ENCODE results near the gene CADM1.

The CADM1 gene

DNA sequence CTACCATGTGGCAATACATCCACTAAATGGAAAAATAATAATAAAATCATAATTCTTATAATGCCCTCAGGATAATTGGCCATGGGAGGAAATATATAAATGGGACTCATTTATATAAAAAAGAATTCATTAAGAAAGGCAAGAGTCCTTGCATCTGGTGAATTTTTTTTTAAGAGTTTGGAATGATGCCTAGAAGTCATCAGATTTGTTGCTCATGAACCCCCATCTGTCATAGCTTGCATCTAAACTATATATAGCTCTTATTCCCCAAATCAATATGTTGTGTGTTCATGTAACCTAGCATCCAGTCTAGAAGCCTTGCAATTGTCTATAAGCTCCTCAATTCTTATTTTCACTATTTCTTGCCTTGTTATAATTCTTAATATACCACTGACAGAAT lies 75.9 kb downstream of the CADM1 start:
- no peaks in the 10 kb centered on the region for H3K27me3 ChIP-seq (ENCODE audit: control insufficient read depth, insufficient read depth, low read length)
- H3K4me1 ChIP-seq (ENCODE audit: control insufficient read depth, insufficient read depth, low read length): peaks cover 5% of the 10 kb centered on the region
- H3K9ac ChIP-seq (ENCODE audit: low read depth, low read length): no peak overlapping the region
- no peaks in the 10 kb centered on the region for H3K9me3 ChIP-seq (ENCODE audit: control insufficient read depth, insufficient read depth, low read length)
- no peaks in the 10 kb centered on the region for H3K36me3 ChIP-seq (ENCODE audit: control insufficient read depth, insufficient read depth, low read length)
- H3K4me3 ChIP-seq (ENCODE audit: low read depth, low read length): no peak overlapping the region

- no peaks in the 10 kb centered on the region for H3K9me3 ChIP-seq (ENCODE audit: control insufficient read depth, insufficient read depth, low read length)
- H3K27me3 ChIP-seq (ENCODE audit: control insufficient read depth, insufficient read depth, low read length): no peaks in the 10 kb centered on the region
- no peaks in the 10 kb centered on the region for H3K36me3 ChIP-seq (ENCODE audit: control insufficient read depth, insufficient read depth, low read length)
- no peak overlapping the region for H3K4me3 ChIP-seq (ENCODE audit: low read depth, low read length)
- no peak overlapping the region for H3K9ac ChIP-seq (ENCODE audit: low read depth, low read length)
- H3K4me1 ChIP-seq (ENCODE audit: control insufficient read depth, insufficient read depth, low read length): peaks cover 9% of the 10 kb centered on the region
Observed at GRCh38 chr11:115425816-115426215, 78.4 kb downstream of the CADM1 start.

DNA sequence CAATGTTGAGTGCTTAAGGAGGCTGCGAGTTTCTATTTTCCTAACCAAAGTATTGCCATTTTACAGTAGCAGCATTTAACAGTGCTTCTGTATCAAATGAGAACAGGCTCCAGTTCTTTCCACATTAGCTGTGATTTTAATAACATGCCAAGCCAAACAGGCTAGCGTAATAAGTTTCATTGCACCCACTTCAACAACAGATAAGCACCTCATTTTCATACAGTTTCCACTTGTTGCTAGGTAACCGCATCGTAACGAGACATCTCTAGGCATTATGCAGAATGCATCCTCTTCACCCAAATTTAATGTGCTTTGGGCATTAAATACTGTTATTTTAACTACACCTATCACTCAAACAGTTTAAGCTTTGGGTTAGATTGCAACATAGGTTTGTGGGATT lies 79.0 kb downstream of the CADM1 start:
- Histone ChIP-seq H3K9me3 (ENCODE audit: control insufficient read depth, insufficient read depth, low read length) (no peaks in the 10 kb centered on the region), H3K36me3 (ENCODE audit: control insufficient read depth, insufficient read depth, low read length) (no peaks in the 10 kb centered on the region), H3K4me3 (ENCODE audit: low read depth, low read length) (no peak overlapping the region), H3K4me1 (ENCODE audit: control insufficient read depth, insufficient read depth, low read length) (peaks cover 9% of the 10 kb centered on the region), H3K27me3 (ENCODE audit: control insufficient read depth, insufficient read depth, low read length) (no peaks in the 10 kb centered on the region), H3K9ac (ENCODE audit: low read depth, low read length) (no peak overlapping the region)

DNA sequence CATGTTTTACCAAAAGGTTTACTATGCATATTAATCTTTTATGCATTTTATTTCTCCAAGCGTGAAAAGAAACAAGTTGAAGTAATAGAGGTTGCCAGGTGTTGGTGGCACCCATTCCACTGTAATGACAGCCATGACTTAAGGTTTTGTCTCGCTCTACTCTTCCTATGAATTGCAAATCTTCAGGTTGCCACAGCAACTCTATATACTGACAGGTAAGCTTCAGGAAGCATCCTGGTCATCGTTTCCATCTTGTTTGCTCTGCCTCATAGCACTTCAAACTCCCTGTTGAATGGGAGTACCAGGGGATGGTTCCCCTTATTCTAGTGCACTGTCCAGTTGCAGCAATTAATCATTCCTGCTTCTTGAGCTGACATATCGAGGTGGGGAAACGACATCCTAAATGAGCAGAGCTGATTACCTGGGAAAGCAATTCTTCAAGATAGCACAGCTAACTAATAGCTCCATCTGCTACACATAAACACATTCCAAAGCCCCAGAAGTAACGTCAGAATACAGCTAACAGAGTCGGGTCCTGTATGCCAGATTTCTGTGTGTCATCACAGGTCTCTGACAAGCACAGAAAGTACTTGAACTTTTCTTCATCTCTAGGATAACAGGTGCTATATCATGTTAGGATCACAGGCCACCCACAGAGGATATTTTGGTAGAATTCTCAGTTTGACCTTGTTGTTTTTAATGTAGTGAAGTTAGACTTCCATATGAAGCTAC lies 80.3 kb downstream of the CADM1 start:
- Histone ChIP-seq H3K4me1 (ENCODE audit: control insufficient read depth, insufficient read depth, low read length) (peaks cover 9% of the 10 kb centered on the region), H3K4me3 (ENCODE audit: low read depth, low read length) (no peak overlapping the region), H3K27me3 (ENCODE audit: control insufficient read depth, insufficient read depth, low read length) (no peaks in the 10 kb centered on the region), H3K36me3 (ENCODE audit: control insufficient read depth, insufficient read depth, low read length) (no peaks in the 10 kb centered on the region), H3K9me3 (ENCODE audit: control insufficient read depth, insufficient read depth, low read length) (no peaks in the 10 kb centered on the region), H3K9ac (ENCODE audit: low read depth, low read length) (no peak overlapping the region)

DNA sequence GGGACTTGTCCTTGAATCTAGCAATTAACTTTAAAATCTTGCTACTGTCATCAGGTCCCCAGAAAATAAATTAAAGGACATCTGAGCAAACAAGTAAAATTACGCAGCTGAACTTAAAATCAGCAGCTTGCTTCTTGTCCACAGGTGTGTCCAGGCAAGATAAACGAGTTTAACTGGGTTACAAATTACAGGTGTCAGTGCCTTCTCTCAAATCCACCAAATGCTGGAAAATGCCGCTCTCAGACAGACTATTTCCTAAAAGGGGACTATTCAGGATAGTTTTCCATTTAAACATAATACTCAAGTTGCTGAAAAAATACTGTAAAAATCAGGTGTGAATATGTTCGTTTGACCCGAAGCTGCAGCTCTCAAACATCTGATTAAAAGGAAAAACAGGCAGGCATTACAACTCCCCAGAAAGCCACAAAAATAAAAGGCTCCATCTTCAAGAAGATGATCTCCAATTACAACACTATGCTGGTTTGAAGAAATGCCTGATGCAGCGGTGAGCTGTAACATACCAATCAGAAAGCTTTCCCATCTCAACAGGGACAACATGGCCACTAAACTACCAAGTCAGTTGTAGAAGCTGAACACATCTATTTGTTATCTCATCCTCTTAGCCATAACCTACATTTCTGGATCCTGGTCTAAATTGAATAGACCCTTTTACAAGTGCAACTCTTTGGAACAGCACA lies 82.1 kb downstream of the CADM1 start:
- no peaks in the 10 kb centered on the region for H3K27me3 ChIP-seq (ENCODE audit: control insufficient read depth, insufficient read depth, low read length)
- H3K4me3 ChIP-seq (ENCODE audit: low read depth, low read length): no peak overlapping the region
- H3K9ac ChIP-seq (ENCODE audit: low read depth, low read length): no peak overlapping the region
- H3K4me1 ChIP-seq (ENCODE audit: control insufficient read depth, insufficient read depth, low read length): peaks cover 9% of the 10 kb centered on the region
- H3K9me3 ChIP-seq (ENCODE audit: control insufficient read depth, insufficient read depth, low read length): no peaks in the 10 kb centered on the region
- H3K36me3 ChIP-seq (ENCODE audit: control insufficient read depth, insufficient read depth, low read length): no peaks in the 10 kb centered on the region

DNA sequence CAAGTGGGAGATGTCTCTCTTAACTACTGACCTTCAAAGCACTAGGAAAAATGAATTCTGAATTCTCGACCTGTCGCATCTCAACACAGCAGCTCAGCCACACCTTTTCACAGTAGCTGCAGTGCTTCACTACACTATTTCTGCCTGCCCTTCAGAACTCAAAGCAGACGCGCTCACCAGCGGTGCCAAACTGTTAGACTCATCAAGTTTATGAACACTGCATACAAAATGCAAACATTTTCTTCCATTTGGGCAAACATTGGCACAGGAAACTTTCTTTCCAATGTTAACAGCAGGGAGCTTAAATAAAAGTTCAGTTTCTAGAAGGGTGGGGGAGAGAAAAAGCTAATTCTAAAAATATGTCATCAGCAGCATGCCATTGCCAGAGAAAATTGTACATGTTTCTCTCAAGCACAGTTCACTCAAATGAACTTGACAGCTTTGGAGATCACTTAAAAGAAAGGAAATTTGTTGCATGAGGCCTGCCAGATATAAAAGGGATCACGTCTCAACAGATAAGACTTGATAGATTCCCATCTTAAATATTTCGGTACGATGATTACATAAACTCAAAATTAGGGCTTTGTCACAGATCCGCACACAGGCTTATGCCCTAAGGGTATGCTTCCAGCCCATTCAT lies 82.7 kb downstream of the CADM1 start:
- Histone ChIP-seq H3K4me1 (ENCODE audit: control insufficient read depth, insufficient read depth, low read length) (peaks cover 9% of the 10 kb centered on the region), H3K9ac (ENCODE audit: low read depth, low read length) (no peak overlapping the region), H3K27me3 (ENCODE audit: control insufficient read depth, insufficient read depth, low read length) (no peaks in the 10 kb centered on the region), H3K36me3 (ENCODE audit: control insufficient read depth, insufficient read depth, low read length) (no peaks in the 10 kb centered on the region), H3K4me3 (ENCODE audit: low read depth, low read length) (no peak overlapping the region), H3K9me3 (ENCODE audit: control insufficient read depth, insufficient read depth, low read length) (no peaks in the 10 kb centered on the region)

DNA sequence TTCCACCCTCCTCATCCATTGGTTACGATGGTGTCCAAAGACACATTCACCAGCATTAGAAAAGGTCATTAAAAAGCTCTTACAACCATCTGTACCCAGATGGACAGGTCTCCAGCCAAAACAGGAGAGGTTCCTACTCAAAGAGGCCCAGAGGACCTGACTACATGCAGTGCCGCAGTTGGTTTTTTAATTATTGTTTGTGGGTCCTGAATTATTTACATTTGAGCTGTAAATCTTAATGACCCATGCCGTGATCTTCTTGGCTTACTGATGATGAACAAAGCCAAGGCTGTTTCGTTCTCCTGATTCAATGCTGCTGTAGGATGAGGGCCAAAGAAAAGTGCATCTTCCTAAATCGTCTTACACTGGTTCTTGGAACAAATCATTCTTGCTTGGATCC lies 83.7 kb downstream of the CADM1 start:
- Histone ChIP-seq H3K9me3 (ENCODE audit: control insufficient read depth, insufficient read depth, low read length) (no peaks in the 10 kb centered on the region), H3K36me3 (ENCODE audit: control insufficient read depth, insufficient read depth, low read length) (no peaks in the 10 kb centered on the region), H3K9ac (ENCODE audit: low read depth, low read length) (no peak overlapping the region), H3K27me3 (ENCODE audit: control insufficient read depth, insufficient read depth, low read length) (no peaks in the 10 kb centered on the region), H3K4me1 (ENCODE audit: control insufficient read depth, insufficient read depth, low read length) (peaks cover 9% of the 10 kb centered on the region), H3K4me3 (ENCODE audit: low read depth, low read length) (no peak overlapping the region)

DNA sequence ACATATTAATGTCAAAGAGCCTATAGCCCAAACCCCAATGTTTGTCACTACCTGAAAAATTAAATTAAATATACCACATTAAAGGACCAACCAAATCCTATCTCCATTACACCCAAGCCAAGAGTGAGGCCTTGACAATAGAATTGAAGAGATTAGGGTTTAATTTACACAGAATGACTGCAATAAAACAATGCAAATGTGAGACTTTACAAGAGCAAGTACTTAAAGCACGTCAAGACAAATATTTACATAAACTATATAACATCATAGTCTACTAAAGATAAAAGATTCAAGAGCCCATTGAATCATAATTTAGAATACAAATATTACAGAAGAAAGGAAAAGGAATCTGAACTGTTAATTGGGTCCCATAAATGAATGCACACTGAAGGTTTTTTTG lies 85.6 kb downstream of the CADM1 start:
- no peaks in the 10 kb centered on the region for H3K36me3 ChIP-seq (ENCODE audit: control insufficient read depth, insufficient read depth, low read length)
- no peaks in the 10 kb centered on the region for H3K9me3 ChIP-seq (ENCODE audit: control insufficient read depth, insufficient read depth, low read length)
- peaks cover 7% of the 10 kb centered on the region for H3K4me1 ChIP-seq (ENCODE audit: control insufficient read depth, insufficient read depth, low read length)
- no peaks in the 10 kb centered on the region for H3K27me3 ChIP-seq (ENCODE audit: control insufficient read depth, insufficient read depth, low read length)
- no peak overlapping the region for H3K9ac ChIP-seq (ENCODE audit: low read depth, low read length)
- no peak overlapping the region for H3K4me3 ChIP-seq (ENCODE audit: low read depth, low read length)

- H3K27me3 ChIP-seq (ENCODE audit: control insufficient read depth, insufficient read depth, low read length): no peaks in the 10 kb centered on the region
- H3K9ac ChIP-seq (ENCODE audit: low read depth, low read length): no peak overlapping the region
- no peak overlapping the region for H3K4me3 ChIP-seq (ENCODE audit: low read depth, low read length)
- H3K36me3 ChIP-seq (ENCODE audit: control insufficient read depth, insufficient read depth, low read length): no peaks in the 10 kb centered on the region
- no peaks in the 10 kb centered on the region for H3K9me3 ChIP-seq (ENCODE audit: control insufficient read depth, insufficient read depth, low read length)
- H3K4me1 ChIP-seq (ENCODE audit: control insufficient read depth, insufficient read depth, low read length): peaks cover 4% of the 10 kb centered on the region
Observed at GRCh38 chr11:115418081-115418480, 86.1 kb downstream of the CADM1 start.

GRCh38 chr11:115411120-115411519 lies 93.1 kb downstream of the CADM1 start:
- Histone ChIP-seq H3K9me3 (ENCODE audit: control insufficient read depth, insufficient read depth, low read length) (no peaks in the 10 kb centered on the region), H3K36me3 (ENCODE audit: control insufficient read depth, insufficient read depth, low read length) (no peaks in the 10 kb centered on the region), H3K27me3 (ENCODE audit: control insufficient read depth, insufficient read depth, low read length) (no peaks in the 10 kb centered on the region), H3K4me1 (ENCODE audit: control insufficient read depth, insufficient read depth, low read length) (peaks cover 18% of the 10 kb centered on the region), H3K9ac (ENCODE audit: low read depth, low read length) (no peak overlapping the region), H3K4me3 (ENCODE audit: low read depth, low read length) (no peak overlapping the region)

DNA sequence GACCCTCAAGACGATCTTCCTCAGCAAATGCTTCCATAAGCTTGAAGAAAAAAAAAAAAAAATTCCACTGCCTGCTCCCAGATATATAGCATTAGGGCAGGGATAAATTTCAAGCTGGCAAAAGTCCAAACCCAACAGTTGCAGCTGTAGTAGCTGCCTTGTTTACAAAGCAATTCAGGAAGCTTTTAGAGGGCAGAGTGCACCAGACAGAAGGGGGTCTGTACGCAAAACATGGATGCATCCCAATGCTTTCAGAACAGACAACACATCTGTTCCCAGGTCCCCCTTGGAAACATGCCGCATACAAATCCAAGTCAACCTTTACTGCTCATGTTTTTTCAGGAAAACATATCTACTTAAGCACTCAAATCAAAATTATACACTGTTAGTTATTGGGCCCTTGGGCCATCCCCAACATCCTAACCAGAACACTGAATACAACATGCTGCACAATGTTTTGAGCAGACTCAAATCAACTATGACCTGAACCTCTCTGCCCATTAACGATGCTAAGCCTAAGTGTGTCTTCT lies 94.5 kb downstream of the CADM1 start:
- H3K27me3 ChIP-seq (ENCODE audit: control insufficient read depth, insufficient read depth, low read length): no peaks in the 10 kb centered on the region
- no peak overlapping the region for H3K9ac ChIP-seq (ENCODE audit: low read depth, low read length)
- H3K4me1 ChIP-seq (ENCODE audit: control insufficient read depth, insufficient read depth, low read length): peaks cover 18% of the 10 kb centered on the region
- H3K36me3 ChIP-seq (ENCODE audit: control insufficient read depth, insufficient read depth, low read length): no peaks in the 10 kb centered on the region
- no peaks in the 10 kb centered on the region for H3K9me3 ChIP-seq (ENCODE audit: control insufficient read depth, insufficient read depth, low read length)
- no peak overlapping the region for H3K4me3 ChIP-seq (ENCODE audit: low read depth, low read length)
